ENCODE results near the gene UGT1A7.
"Not testable (repeated sequence)": the region's sequence is repeated elsewhere in the genome, so short reads cannot be mapped to it uniquely, and the experiment has no call there.

UGT1A7 gene

GRCh38 chr2:233681521-233682099 lies at the start of gene UGT1A7:
TSS of gene UGT1A7 (plus strand) at chr2:233681901. CDS start at chr2:233681938, 37 bp downstream.
- DNase-seq (ENCODE audit: low spot score) = no peak

GRCh38 chr2:233636306-233636705 lies 45.4 kb upstream of the UGT1A7 start, which contains the start of gene UGT1A10:
TSS of gene UGT1A10 (plus strand) at chr2:233636448. CDS start at chr2:233636523, 75 bp downstream.
- DNase-seq (ENCODE audit: low spot score) = not testable (repeated sequence)

GRCh38 chr2:233638836-233639235 lies 42.9 kb upstream of the UGT1A7 start:
- no peak for DNase-seq (ENCODE audit: low spot score)

GRCh38 chr2:233639860-233640259 lies 41.8 kb upstream of the UGT1A7 start:
- no peak for DNase-seq (ENCODE audit: low spot score)

GRCh38 chr2:233643128-233643527 lies 38.6 kb upstream of the UGT1A7 start:
- DNase-seq (ENCODE audit: low spot score) = no peak

- not testable (repeated sequence) for DNase-seq (ENCODE audit: low spot score)
Observed at GRCh38 chr2:233646033-233646432, 35.7 kb upstream of the UGT1A7 start.

GRCh38 chr2:233650981-233651380 lies 30.7 kb upstream of the UGT1A7 start:
- no peak for DNase-seq (ENCODE audit: low spot score)

- DNase-seq (ENCODE audit: low spot score) = no peak
Observed at GRCh38 chr2:233651430-233651829, 30.3 kb upstream of the UGT1A7 start.

- no peak for DNase-seq (ENCODE audit: low spot score)
Observed at GRCh38 chr2:233654501-233654900, 27.2 kb upstream of the UGT1A7 start.

GRCh38 chr2:233655043-233655442 lies 26.7 kb upstream of the UGT1A7 start:
- no peak for DNase-seq (ENCODE audit: low spot score)

- not testable (repeated sequence) for DNase-seq (ENCODE audit: low spot score)
Observed at GRCh38 chr2:233655943-233656342, 25.8 kb upstream of the UGT1A7 start.

- DNase-seq (ENCODE audit: low spot score) = no peak
Observed at GRCh38 chr2:233656443-233656842, 25.3 kb upstream of the UGT1A7 start.

- no peak for DNase-seq (ENCODE audit: low spot score)
Observed at GRCh38 chr2:233658610-233659009, 23.1 kb upstream of the UGT1A7 start.

GRCh38 chr2:233663911-233664310 lies 17.8 kb upstream of the UGT1A7 start:
- no peak for DNase-seq (ENCODE audit: low spot score)

- DNase-seq (ENCODE audit: low spot score) = no peak
Observed at GRCh38 chr2:233668605-233669260, 13.0 kb upstream of the UGT1A7 start.

- no peak for DNase-seq (ENCODE audit: low spot score)
Observed at GRCh38 chr2:233671290-233672161, 10.2 kb upstream of the UGT1A7 start, which contains the start of gene UGT1A9. TSS of gene UGT1A9 (plus strand) at chr2:233671898. CDS start at chr2:233671935, 37 bp downstream.

- DNase-seq (ENCODE audit: low spot score) = no peak
Observed at GRCh38 chr2:233672886-233673285, 8.8 kb upstream of the UGT1A7 start.

GRCh38 chr2:233673896-233674295 lies 7.8 kb upstream of the UGT1A7 start:
- no peak for DNase-seq (ENCODE audit: low spot score)

GRCh38 chr2:233674314-233674713 lies 7.4 kb upstream of the UGT1A7 start:
- no peak for DNase-seq (ENCODE audit: low spot score)

- DNase-seq (ENCODE audit: low spot score) = no peak
Observed at GRCh38 chr2:233674995-233675394, 6.7 kb upstream of the UGT1A7 start.

GRCh38 chr2:233676046-233676445 lies 5.7 kb upstream of the UGT1A7 start:
- no peak for DNase-seq (ENCODE audit: low spot score)

- no peak for DNase-seq (ENCODE audit: low spot score)
Observed at GRCh38 chr2:233679196-233679595, 2.5 kb upstream of the UGT1A7 start.

All from AG08396 (cell line).